Lung (tissue), 12 donors: ENCODE data around the gene ACSS3. TPM values are rescaled to one million over a fixed set of nuclear protein-coding genes. Genes with fewer than 3 reads are reported as not detected.

ENCODE experiments used
- ATAC-seq: fragments of 200-7000 bp; cut with Tn5 transposase; one replicate; pipeline ENCODE4 v1.9.1; 2020; ENCODE audit warnings: moderate number of reproducible peaks; ENCODE audit not compliant: insufficient read depth, low FRiP score
- DNase-seq, 3 donors: peaks; one replicate each; pipeline ENCODE4 v3.0.0-alpha.2; 2013 to 2017
- H3K27ac ChIP-seq, 2 donors: one replicate each; pipeline ENCODE4 v1.5.1; 2013; ENCODE audit warnings: mild to moderate bottlenecking in 2 of 2, moderate library complexity in 2 of 2, control low read depth in 1 of 2, inconsistent platforms in 1 of 2, low read depth in 1 of 2, low read length in 1 of 2
- H3K27me3 ChIP-seq, 3 donors: one replicate each; pipeline ENCODE4 v1.5.1; 2013; ENCODE audit warnings: low read length in 2 of 3; ENCODE audit not compliant: control insufficient read depth in 3 of 3, insufficient read depth in 3 of 3
- H3K36me3 ChIP-seq, 4 donors: one replicate each; pipeline ENCODE4 v1.5.1; 2013; ENCODE audit warnings: low read length in 4 of 4, mild to moderate bottlenecking in 1 of 4, moderate library complexity in 1 of 4; ENCODE audit not compliant: control insufficient read depth in 4 of 4, insufficient read depth in 4 of 4
- H3K4me1 ChIP-seq, 5 donors: one replicate each; pipeline ENCODE4 v1.5.1; 2013; ENCODE audit warnings: low read length in 5 of 5, mild to moderate bottlenecking in 2 of 5, moderate library complexity in 1 of 5; ENCODE audit not compliant: control insufficient read depth in 5 of 5, insufficient read depth in 5 of 5
- H3K4me3 ChIP-seq: one replicate; pipeline ENCODE4 v1.5.1; 2013; ENCODE audit warnings: mild to moderate bottlenecking, control low read depth, moderate library complexity
- H3K9ac ChIP-seq, 2 donors: one replicate each; pipeline ENCODE4 v1.5.1; 2013; ENCODE audit warnings: low read length in 2 of 2, control low read depth in 1 of 2; ENCODE audit not compliant: insufficient read depth in 1 of 2
- H3K9me3 ChIP-seq, 4 donors: one replicate each; pipeline ENCODE4 v1.5.1; 2013; ENCODE audit warnings: low read length in 3 of 4, mild to moderate bottlenecking in 1 of 4, moderate library complexity in 1 of 4; ENCODE audit not compliant: control insufficient read depth in 4 of 4, insufficient read depth in 3 of 4
- WGBS, 2 donors: extraction: QIAGEN DNeasy Blood & Tissue Kit; methylation state at CpG; one replicate each; pipeline ENCODE4 v1.1.7; 2013; 5-methylcytosine and 5-hydroxymethylcytosine counted together
- polyA plus RNA-seq, 2 donors: library from polyadenylated mRNA; stranded (reverse); fragments of 200-250 nt; gene quantifications; one replicate each; pipeline ENCODE4 v1.2.1, GENCODE V29; 2013
- total RNA-seq, 2 donors: library from RNA; depleted of rRNA in 1 of 2; stranded (reverse); fragments of >200 nt in 1 of 2; gene quantifications; one replicate each; pipeline ENCODE4 v1.2.1, GENCODE V29; 2014 to 2021
- TF ChIP-seq, protein P1 (sequence below): IDR thresholded peaks from 2 replicates; pipeline ENCODE4 v1.5.1; 2012; ENCODE audit warnings: mild to moderate bottlenecking; ENCODE audit errors: control extremely low read depth, extremely low read depth
- donor health status: control.
- donor health status: control.
- donor health status: Bipolar disorder and iron deficiency.
- donor health status: healthy.
- donor health status: DM: yes; HTN: yes; CAD: no.

The ACSS3 gene
- total and polyA plus RNA-seq, 4 donors: 5.3 to 85.5 (median 15.8) TPM

- no peak for DNase-seq
- TF ChIP-seq, protein P1, sequence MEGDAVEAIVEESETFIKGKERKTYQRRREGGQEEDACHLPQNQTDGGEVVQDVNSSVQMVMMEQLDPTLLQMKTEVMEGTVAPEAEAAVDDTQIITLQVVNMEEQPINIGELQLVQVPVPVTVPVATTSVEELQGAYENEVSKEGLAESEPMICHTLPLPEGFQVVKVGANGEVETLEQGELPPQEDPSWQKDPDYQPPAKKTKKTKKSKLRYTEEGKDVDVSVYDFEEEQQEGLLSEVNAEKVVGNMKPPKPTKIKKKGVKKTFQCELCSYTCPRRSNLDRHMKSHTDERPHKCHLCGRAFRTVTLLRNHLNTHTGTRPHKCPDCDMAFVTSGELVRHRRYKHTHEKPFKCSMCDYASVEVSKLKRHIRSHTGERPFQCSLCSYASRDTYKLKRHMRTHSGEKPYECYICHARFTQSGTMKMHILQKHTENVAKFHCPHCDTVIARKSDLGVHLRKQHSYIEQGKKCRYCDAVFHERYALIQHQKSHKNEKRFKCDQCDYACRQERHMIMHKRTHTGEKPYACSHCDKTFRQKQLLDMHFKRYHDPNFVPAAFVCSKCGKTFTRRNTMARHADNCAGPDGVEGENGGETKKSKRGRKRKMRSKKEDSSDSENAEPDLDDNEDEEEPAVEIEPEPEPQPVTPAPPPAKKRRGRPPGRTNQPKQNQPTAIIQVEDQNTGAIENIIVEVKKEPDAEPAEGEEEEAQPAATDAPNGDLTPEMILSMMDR: no peak
- Histone ChIP-seq H3K9me3 (no peaks in the 10 kb centered on the region), H3K36me3 (no peaks in the 10 kb centered on the region), H3K27ac (no peak overlapping the region), H3K4me1 (peaks cover 0 to 3% (median 0%) of the 10 kb centered on the region in 5 donors), H3K27me3 (no peaks in the 10 kb centered on the region), H3K9ac (no peak overlapping the region), H3K4me3 (no peak overlapping the region)
- ATAC-seq: no peak
- WGBS, 2 donors: 69 to 70% methylated on average over 4 of the region's 4 CpGs
Measured at GRCh38 chr12:81147292-81147919, 69.5 kb downstream of the ACSS3 start.

GRCh38 chr12:81150382-81150781 lies 72.5 kb downstream of the ACSS3 start:
- no peak for ATAC-seq
- H3K9me3 ChIP-seq: no peaks in the 10 kb centered on the region
- WGBS, 2 donors: 75 to 90% methylated on average over 4 of the region's 4 CpGs
- no peak overlapping the region for H3K27ac ChIP-seq
- no peaks in the 10 kb centered on the region for H3K27me3 ChIP-seq
- no peak for DNase-seq
- H3K9ac ChIP-seq: no peak overlapping the region
- H3K4me1 ChIP-seq: peaks cover 0 to 7% (median 0%) of the 10 kb centered on the region in 5 donors
- no peak overlapping the region for H3K4me3 ChIP-seq
- TF ChIP-seq, protein P1: no peak
- H3K36me3 ChIP-seq: no peaks in the 10 kb centered on the region

DNA sequence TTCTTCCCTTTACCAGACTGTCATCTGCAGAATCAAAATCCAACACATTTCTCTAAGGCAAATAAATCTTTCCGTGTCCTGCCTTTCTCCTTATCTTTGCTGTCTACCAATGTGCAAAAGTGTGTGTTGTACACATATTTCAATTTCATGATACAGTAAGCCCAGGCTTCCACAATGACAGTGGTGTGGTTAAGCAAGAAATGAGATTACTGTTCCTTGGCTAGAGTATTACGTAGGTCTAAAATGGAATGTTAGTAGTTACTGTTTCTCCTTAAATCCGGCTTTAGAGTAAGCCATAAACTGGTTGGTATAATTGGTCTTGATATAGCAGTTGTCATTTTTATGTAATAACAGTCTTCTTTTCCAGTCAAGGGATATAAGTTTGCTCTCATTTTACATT lies 82.0 kb downstream of the ACSS3 start:
- H3K36me3 ChIP-seq: peaks cover 2 to 9% (median 6%) of the 10 kb centered on the region in 4 donors
- H3K4me1 ChIP-seq: peaks cover 0 to 4% (median 0%) of the 10 kb centered on the region in 5 donors
- H3K9me3 ChIP-seq: peaks cover 0 to 7% (median 0%) of the 10 kb centered on the region in 4 donors
- H3K27me3 ChIP-seq: no peaks in the 10 kb centered on the region
- no peak overlapping the region for H3K9ac ChIP-seq
- ATAC-seq: no peak
- 88 to 90% methylated on average over 3 of the region's 3 CpGs for WGBS, 2 donors
- H3K27ac ChIP-seq: no peak overlapping the region
- no peak for DNase-seq
- H3K4me3 ChIP-seq: no peak overlapping the region
- TF ChIP-seq, protein P1: no peak

- Histone ChIP-seq H3K9ac (no peak overlapping the region), H3K27me3 (no peaks in the 10 kb centered on the region), H3K36me3 (peaks cover 2 to 9% (median 6%) of the 10 kb centered on the region in 4 donors), H3K9me3 (peaks cover 0 to 7% (median 0%) of the 10 kb centered on the region in 4 donors), H3K4me1 (no peaks in the 10 kb centered on the region), H3K27ac (no peak overlapping the region), H3K4me3 (no peak overlapping the region)
- TF ChIP-seq, protein P1: no peak
- DNase-seq (no peak), ATAC-seq (no peak)
- 92 to 93% methylated on average over 5 of the region's 5 CpGs for WGBS, 2 donors
Measured at GRCh38 chr12:81161680-81162079, 83.8 kb downstream of the ACSS3 start.
